EH (cell line): Measurements from ENCODE around the gene MCHR2.
"Not testable (repeated sequence)": the region's sequence is repeated elsewhere in the genome, so short reads cannot be mapped to it uniquely, and the experiment has no call there.

Source experiments
- DNase-seq: peaks from one replicate; pipeline ENCODE4 v3.0.0-alpha.2; 2015; ENCODE audit warnings: low read depth

MCHR2 gene, protein sequence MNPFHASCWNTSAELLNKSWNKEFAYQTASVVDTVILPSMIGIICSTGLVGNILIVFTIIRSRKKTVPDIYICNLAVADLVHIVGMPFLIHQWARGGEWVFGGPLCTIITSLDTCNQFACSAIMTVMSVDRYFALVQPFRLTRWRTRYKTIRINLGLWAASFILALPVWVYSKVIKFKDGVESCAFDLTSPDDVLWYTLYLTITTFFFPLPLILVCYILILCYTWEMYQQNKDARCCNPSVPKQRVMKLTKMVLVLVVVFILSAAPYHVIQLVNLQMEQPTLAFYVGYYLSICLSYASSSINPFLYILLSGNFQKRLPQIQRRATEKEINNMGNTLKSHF

DNA sequence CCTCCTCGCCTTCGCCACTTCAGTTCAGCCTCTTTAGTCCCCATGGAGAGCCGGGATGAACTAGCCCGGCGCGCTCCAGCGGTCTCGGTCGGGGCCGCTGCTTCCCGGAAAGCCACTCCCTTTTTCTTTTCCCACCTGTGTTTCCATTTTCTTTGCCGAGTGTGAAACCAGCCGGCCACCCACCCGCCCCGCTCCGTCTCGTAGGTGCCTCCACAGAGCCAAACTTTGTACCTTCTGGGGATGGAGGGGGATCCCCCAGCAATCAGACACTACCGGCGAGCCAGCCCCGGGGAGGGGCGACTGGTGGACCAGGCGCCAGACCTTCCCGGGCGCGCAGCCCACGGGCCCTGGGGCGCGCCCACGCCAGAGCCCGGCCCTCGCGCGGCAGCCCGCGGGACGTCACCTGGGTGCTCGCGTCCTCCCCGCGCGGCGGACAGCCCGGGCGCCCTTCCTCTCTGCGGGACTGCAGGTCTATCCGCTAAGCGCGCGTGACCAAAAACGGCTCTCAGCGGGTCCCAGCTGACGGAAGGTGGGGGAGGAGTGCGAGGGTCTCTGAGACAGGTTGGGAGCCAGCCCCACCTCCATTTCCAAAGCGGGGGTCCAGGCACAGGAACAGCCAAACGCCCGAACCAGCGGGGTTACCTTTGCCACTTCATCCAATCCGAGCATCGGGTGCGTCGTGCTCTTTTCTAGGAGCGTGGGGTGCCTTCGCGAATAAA, at the start of gene MCHR2:
Gene MCHR2 (minus strand): TSS at position 691 of the 719 bp plus-strand sequence. CDS start 38,076 bp downstream, outside the sequence.
- no peak for DNase-seq

DNA sequence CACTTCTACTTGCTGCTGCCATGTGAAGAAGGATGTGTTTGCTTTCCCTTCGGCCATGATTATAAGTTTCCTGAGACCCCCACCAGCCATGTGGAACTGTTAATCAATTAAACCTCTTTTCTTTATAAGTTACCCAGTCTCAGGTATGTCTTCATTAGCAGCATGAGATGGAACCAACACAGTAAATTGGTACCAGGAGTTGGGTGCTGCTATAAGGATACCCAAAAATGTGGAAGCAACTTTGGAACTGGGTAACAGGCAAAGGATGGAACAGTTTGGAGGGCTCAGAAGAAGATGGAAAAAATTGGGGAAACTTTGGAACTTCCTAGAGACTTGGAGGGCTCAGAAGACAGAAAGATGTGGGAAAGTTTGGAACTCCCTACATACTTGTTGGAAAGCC, 44.5 kb upstream of the MCHR2 start:
- not testable (repeated sequence) for DNase-seq

DNA sequence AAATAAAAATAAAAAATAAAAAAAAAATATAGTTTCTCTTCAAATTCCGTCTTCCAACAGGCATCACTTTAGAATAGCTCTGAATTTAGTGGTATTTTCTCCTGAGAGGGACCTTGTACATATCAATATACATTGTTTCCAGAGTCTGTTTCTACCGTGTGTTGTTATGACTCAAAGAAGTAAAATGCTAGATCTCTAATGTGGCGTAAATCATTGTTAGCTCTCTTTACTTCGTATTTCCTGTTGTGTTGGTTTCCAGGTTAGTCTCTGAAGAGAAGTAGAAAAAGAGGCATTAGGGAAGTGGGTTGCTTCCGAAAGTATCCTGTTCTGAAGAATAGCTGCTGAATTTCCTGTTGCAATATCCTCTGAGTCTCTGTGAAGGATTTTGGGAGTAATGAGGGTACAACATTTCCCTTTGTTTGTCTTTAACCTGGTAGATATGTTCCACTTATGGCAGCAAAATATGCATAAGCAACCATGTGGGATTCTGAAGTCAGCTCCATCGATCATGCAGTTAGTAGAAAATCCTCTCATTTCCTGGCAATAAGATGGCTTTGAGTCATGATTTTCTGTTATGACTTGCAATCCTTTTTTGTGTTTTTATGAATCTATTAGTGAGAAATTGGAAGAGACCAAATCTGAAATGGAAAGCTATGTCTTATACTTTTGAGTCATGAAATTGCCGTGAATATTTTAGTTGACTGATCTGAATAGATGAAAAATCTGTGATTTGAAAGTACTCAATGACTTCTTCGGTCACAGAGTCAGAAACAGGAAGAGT, 42.0 kb upstream of the MCHR2 start:
- DNase-seq, result no peak

DNA sequence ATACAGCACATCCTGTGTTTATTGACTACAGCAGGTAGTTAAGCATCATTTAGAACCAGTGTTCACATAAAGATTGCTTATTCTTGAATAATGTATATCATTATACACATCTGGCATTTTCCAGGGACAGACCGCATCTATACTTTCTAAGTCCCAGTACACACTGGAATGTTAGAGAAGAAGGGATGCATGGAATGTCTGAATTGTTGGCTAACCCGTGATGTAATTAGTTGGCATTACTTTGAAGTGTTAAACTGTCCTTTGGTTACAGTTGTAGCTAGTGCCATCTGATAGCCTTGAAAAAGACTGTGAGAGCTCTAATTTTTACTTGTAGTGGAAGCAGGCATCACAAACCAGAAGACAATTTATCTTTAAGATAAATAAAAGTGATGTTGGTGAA, 29.8 kb upstream of the MCHR2 start:
- DNase-seq, result no peak

DNA sequence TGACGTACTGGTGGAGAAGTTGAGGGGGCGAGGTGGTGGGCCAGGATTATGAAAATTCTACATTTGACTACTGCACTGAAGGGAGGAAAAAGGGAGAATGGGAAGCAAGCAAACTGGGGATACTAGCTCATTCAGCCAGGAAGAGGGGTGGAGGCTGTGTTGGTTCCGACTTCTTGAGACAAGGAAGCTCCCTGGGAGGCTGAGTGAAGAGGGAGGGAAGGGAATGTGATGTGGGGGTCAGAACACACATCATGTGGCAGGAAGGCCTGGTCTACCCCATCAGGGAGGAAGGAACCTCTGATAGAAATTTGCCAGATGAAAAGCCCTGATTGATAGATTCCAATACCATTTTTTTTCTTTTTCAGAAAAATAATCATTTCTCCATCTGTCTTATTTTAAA, 28.8 kb upstream of the MCHR2 start:
- no peak for DNase-seq

DNA sequence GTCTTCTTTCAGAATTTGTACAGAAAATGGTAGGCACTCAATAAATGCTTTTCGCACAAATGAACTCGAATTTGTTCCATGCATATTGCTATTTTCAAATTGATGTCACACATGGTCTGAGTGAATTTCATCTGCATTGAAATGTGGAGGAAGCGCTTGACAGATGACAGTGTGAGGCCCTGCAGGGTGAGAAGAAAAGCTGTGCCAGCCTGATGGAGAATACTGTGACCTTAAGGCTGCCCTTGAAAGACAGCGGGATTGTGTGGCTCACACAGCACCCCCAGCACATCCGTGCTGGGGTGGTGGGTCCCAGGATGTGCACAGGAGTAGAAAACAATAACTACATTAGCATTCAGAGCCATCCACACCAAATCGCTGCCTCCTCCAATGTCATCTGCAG, 14.8 kb upstream of the MCHR2 start:
- no peak for DNase-seq

DNA sequence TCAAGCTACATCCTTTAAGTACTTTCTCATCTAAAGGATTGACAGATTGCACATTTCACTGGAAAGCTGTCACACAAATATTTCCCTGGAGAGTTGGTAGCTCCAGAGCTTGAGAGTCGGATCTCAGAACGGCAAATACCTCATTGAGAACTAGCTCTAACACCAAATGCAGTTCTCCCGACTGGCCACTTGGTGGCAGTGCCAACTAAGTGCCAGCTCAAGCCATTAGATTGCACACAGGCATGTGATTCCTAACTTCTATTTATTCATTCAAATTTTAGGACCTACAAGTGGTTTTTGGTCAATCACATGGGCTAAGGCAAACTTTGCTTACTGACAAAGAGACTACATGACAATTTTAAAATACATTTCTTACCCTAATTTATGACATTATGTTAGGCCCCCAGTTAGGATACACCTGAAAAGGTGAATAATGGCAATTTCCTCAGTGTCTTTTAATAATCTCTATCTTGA, 7.9 kb upstream of the MCHR2 start:
- peak; percentile 73 for DNase-seq

DNA sequence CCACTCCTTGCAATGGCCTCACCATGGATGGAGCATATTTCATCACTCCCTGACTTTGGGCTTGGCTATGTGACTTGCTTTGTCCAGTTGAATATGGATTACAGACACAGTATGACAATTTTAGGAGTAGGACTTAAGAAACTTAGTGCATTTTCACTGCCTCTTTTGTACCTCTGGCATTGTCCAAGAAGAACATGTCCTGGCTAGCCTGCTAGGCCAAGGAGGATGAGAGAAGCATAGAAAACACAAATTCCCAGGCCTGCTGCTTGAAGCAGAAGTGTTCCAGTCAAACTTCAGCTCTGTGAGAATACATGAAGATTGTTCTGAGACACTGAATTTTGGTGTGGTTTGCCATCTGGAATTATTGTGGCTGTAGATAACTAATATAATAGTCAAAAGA, 3.1 kb upstream of the MCHR2 start:
- DNase-seq, result no peak

DNA sequence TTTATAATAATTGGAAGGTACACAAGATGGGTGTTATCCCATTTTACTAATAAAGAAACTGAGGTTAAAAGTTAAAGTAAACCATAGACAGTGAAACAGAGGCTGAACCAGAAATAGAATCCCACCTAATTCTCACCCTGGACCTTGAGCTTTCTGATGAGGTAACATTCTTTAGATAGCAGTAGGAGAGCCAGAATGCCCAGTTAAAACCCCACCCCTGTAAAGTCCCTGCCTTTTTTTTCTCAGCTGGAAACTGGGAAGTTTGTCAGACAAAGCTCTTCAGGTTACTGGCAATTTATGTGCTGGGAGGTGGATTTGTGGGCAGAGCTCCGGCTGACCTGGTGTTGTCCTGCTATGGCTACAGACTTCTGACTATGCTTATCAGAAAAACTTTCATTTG, 1.9 kb upstream of the MCHR2 start:
- DNase-seq, result no peak

DNA sequence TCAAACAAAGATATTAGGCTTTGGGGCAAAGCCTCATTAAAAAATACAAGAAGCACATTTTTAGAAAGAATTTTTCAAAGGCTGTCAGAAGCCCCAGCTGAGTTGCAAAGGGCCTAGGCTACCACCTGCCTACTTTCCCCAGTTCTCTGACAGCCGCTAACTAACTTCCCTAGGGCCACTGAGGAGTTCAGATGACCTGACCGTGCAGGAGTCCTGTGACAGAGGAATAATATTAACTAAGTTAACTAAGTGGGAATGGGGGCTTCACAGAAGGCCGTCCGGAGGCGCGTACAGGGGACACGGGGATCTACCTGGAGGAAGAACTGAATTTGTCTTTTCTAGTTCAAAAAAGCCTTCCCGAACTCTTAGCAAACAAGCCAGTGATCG, 884 bp downstream of the MCHR2 start:
- DNase-seq, result no peak

DNA sequence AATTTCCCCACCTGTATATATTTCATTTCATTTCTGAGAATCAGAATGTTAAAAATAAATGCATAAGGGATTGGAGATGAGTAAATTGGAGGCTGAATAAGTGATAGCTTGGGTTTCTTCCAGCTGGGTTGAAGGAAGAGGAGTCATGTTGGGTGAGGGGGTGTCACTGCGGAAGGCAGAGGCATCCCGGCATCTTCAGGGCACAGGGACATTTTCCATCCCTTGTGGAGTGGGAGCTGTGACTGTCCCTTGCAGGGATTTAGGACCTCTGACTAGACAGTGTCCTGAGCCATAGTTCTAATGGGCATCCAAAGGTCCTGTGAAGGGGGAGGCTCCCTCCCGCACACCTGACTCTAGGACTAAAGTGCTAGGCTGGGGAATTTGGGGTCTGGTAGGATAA, 2.1 kb downstream of the MCHR2 start:
- DNase-seq, result no peak

DNA sequence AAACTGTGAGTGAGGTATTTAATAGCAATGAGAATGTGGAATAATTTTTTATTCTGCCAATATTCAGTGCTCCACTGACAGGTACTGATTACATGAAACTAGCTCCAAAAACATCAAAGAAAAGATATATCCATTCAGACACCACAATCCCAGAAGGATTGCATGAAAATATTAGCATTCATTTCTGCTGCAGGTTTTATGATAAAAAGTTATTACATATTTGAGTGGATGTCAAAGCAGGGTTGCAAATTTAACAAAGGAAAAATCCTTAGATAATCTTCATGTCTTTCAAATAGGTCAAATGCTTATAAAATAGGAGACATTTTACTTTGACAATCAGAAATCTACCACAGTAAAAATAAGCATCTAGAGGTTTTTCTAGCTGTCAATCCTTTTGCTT, 13.3 kb downstream of the MCHR2 start:
- DNase-seq, result no peak

DNA sequence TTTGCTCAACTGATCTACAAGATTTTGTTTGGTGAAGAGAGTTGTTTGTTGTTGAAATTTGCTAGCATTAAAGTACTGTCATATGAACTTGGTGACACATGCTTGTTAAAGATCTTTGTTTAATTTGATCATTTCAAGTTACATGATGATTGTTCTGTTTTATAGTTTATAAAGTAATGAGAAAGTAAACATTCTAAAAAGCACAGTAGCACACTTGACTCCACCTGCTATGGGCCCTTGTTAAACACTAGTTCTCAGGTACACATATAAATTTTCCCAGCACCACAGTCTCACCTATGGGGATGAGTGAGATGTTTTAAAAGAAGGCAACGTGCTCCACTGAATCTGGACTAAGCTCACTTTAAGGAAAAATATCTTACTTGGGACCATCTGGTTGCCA, 14.1 kb downstream of the MCHR2 start:
- DNase-seq, result no peak

DNA sequence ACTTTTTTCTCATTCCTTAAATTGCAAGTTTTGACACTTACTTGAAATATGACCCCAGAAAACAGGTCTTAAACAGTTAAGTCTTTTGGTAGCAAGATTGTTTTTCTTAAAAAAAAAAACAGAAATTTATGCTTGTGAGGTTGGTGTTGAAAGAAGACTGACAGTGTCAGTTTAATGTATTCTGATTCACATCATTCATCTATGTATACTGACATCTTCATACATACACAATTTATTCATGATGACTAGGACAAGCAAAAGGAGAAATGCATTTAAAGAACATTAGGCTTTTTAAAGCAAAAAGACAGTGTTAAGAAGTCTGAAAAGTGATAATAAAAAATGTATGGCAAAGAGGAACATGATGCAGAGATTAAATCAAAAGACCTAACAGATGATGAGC, 27.0 kb downstream of the MCHR2 start:
- DNase-seq, result no peak

DNA sequence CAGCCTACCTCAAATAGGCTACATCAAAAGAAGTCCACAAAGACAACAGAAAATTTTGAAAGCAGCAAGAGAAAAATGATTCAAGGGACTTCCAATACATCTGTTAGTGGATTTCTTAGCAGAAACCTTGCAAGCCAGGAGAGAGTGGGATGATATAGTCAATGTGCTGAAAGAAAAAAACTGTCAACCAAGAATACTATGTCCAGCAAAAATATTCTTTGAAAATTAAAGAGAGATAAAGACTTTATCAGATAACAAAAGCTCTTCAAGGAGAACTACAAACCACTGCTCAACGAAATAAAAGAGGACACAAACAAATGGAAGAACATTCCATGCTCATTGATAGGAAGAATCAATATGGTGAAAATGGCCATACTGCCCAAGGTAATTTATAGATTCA, 34.0 kb downstream of the MCHR2 start:
- DNase-seq, result no peak

DNA sequence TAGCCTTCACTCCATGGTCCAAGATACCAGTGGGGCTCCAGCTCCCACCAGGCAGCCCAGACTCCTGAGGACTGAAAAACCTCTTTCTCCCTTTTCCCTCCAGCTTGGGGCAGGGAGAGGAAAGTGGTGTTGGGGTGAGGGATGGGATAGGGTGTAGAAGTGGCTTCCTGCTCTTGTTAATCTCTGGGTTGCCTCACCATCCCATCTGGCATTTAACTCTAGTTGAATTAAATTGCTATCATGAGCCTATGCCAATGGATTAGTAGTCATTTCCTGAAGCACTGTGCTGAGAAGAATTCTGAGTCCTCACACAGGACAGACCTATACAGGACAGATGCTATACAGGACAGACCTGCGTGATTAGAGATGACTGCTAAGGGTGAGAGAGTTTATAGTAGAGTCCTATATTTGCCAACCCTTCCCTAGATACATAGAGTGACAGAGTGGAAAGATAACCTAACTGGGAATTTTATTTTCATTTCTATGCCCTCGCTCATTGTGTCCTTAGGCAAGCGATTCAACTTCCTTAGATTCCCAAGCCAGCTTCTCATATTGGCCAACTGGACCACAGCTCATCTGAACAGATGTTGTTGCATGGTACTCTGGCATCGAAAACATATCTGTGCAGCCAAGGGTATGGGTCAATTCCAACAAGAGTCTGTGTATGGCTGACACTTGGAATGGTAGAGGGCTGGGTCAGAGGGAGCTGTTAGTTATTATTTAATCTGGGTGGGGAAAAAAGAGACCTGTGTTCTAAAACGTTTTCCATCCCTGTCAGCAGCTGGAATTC, 42.8 kb downstream of the MCHR2 start:
- DNase-seq, result no peak

DNA sequence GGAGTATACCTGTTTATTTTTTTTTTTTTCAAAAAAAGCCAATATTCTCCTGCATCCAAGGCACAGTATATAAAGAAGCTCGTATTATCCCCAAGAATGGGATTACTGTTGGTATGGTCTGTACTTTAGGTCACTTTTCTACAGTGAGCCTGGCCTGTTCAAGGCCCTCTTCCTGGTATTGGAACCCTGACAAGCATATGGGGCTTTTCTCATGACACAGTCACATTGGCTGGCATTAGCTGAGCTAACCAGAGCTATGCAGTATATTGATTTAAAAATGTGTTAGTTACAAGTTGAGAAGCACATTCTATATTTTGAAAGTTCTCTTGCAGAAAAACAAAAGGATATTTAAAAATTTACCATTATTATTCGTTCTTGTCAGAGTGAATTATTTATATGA, 48.0 kb downstream of the MCHR2 start:
- DNase-seq, result no peak

DNA sequence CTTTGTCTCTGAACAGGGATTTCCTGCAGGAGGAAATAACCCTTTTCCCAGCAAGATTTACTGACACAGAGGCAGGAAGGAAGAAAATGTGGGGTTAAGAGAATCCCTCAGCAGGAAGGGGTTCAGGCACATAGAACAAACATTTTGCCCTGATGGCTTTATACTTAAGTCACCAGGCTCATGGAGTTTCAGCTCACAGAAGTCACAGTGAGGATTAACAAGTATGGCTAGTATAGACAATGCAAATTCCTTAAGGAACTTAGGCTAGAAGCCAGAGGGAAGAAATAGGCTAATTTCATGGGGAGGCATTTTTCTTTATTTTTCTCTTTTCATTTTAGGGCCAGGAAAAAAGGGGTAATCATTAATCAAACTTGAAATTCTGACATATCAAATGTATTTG, 50.2 kb downstream of the MCHR2 start:
- no peak for DNase-seq

DNA sequence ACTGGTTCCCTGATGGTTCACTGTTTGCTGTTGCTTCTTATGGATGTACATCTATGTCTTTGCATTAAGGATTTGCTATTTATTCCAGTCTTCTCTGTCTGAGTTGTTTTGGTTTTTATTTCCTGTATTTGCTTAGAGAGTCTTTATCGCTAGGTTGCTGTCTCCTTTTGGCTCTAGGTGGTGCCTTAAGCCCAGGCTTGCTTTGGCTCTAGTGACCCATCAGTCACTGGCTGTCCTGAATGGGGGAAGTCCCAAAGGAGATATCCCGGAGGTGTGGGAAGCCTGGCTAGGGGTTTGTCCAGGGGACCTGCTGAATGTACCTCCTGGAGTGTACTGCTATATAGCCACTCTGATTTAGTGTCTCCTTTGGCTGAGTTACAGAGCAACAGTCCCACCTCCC, 53.4 kb downstream of the MCHR2 start:
- DNase-seq, result no peak

DNA sequence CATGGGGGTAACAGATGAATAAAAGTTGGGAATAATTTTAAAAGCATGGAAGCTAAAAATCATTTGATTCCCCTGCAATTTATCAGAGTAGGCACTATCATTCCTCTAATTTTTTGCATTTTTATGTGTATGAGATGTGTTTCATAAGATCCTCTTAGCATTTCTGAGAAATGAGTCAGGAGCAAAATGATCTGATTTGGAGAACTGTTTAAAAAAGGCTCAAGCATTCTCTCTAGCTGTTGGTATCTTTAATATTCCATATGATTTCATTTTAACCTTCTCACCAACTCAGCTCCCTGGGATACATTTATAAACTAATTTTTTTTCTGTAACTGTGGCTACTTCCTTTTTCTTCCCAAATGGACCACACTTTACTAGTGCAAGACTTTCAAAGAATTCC, 60.9 kb downstream of the MCHR2 start:
- DNase-seq, result peak; percentile 92

DNA sequence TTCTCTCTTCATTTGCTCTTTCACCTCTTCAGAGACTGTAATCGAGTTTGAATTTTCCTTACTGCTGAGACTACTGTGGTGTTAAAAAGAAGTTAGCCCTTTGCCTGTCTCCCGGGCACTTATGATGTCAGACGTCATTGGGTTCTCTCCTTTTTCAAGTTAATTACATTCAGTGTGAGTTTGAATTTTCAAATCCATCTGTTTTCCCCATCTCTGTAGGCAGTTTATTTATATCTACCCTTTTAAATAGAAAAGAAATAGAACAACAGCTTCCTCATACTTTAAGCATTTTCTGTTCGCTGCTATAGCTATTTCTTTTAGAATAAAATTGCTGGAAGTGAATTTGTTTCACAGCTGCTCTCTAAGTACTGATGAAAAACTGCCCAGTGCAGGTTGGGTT, 81.4 kb downstream of the MCHR2 start:
- DNase-seq, result no peak
